ENCODE data around the gene MYOF. TPM values are rescaled to one million over a fixed set of nuclear protein-coding genes. Genes with fewer than 3 reads are reported as not detected.

MYOF gene
- total and polyA plus RNA-seq, 2 of the 8 experiments (the other 6 are each of a cell fraction or from before 2014, with no cell fraction given): 0.98 to 2.3 TPM

DNA sequence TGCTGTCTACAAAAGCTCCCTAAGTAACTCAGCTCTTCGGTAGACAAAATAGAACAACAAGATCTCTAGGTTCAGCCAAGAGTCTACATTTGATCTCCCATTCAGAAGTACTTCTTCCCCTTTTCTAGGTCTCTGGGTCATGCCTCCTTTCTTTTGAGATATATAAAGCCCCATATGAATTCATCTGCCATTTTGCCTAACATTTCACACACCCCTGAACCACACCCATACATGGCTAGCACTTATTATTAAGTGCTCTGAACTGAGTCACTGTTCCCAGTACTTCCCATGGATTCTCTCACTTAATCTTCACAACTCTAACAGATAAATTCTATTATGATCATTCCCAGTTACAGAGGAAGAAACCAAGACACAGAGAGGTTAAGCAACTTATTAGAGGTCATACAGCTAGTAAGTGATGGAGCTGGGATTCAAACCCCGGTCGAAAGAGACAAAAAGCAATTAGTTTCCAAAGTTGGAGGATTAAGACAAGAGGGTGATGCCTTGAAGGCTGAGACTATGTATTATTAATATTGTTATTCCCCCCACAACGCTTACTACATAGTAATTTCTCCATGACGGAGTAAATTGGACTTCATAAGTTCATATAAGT, 17.3 kb downstream of the MYOF start:
- Histone ChIP-seq H2BK120ac (replicated peaks; ENCODE audit: low read depth, low read length) (no peak overlapping the region), H4K8ac (ENCODE audit: extremely low read depth, insufficient read depth, low read length) (no peak overlapping the region), H3K9me3 (ENCODE audit: insufficient read depth in 2 of 2, low read depth in 1 of 2, low read length in 1 of 2) (no peaks in the 10 kb centered on the region), H3K27ac (ENCODE audit: low read depth, low read length) (no peak overlapping the region), H3K14ac (ENCODE audit: insufficient read length) (no peak overlapping the region), H4K91ac (replicated peaks; ENCODE audit: insufficient read length, low read length) (no peak overlapping the region), H2BK15ac (ENCODE audit: low read length) (no peak overlapping the region), H3K18ac (ENCODE audit: extremely low read depth, low read length) (no peak overlapping the region), H3K36me3 (ENCODE audit: control insufficient read depth in 2 of 4, insufficient read depth in 4 of 4, low read length in 3 of 4) (no peaks in the 10 kb centered on the region), H3K27me3 (replicated peaks in 1 of 4; ENCODE audit: control insufficient read depth in 3 of 4, extremely low read depth in 1 of 4, insufficient read depth in 3 of 4, low read length in 3 of 4) (no peaks in the 10 kb centered on the region), H2AFZ (ENCODE audit: low read length) (no peak overlapping the region), H3K79me1 (ENCODE audit: low read depth, low read length) (no peaks in the 10 kb centered on the region), H3K56ac (replicated peaks; ENCODE audit: insufficient read length, low read depth, low read length) (no peak overlapping the region), H3K23me2 (ENCODE audit: low read depth, low read length) (no peaks in the 10 kb centered on the region), H3K4me2 (ENCODE audit: insufficient read depth in 1 of 2, low read depth in 2 of 2, low read length in 2 of 2) (no peak overlapping the region), H2AK5ac (ENCODE audit: low read depth, low read length) (no peak overlapping the region), H2BK12ac (ENCODE audit: low read depth, low read length) (no peak overlapping the region), H2BK20ac (ENCODE audit: low read length) (no peak overlapping the region), H3K79me2 (ENCODE audit: control insufficient read depth in 1 of 2, insufficient read depth in 2 of 2, low read length in 2 of 2) (no peaks in the 10 kb centered on the region), H4K20me1 (replicated peaks in 1 of 2; ENCODE audit: control insufficient read depth in 1 of 2, insufficient read depth in 2 of 2, low read length in 2 of 2) (no peaks in the 10 kb centered on the region), H3K4me1 (replicated peaks in 1 of 4; ENCODE audit: control insufficient read depth in 3 of 4, insufficient read depth in 4 of 4, low read length in 3 of 4) (no peaks in the 10 kb centered on the region; a peak in 2 of 7 replicates), H3K4me3 (ENCODE audit: extremely low read depth in 1 of 4, insufficient read depth in 2 of 4, low read depth in 3 of 4, low read length in 4 of 4) (no peak overlapping the region), H4K5ac (ENCODE audit: insufficient read length, low read depth, low read length) (no peak overlapping the region), H3K9ac (replicated peaks in 1 of 4; ENCODE audit: extremely low read depth in 1 of 4, low read depth in 3 of 4, low read length in 3 of 4) (no peak overlapping the region), H2BK5ac (ENCODE audit: low read depth, low read length) (no peak overlapping the region), H3K23ac (ENCODE audit: insufficient read length) (no peak overlapping the region), H3K4ac (replicated peaks; ENCODE audit: insufficient read length, low read depth, low read length) (no peak overlapping the region)
- CTCF ChIA-PET (ENCODE audit: partially characterized antibody): interaction anchor here (1.0 to 3.1 kb wide), 5 partner anchors 14 to 192 kb away, joined by 3 to 20 read pairs (median 6); partner anchors contain the start of gene MYOF
- WGBS, 2 experiments (ENCODE audit: extremely low coverage in 1 of 2, insufficient coverage in 1 of 2, insufficient read length in 1 of 2, insufficient replicate concordance in 2 of 2, low coverage in 1 of 2, low lambda C conversion rate in 2 of 2, missing lambda C conversion rate in 1 of 2): 98% methylated on average over 5 of the region's 5 CpGs; no CpG with 5 or more reads in 1 of the 2 experiments
- POLR2A ChIA-PET (ENCODE audit: partially characterized antibody): interaction anchor here (1.1 to 1.3 kb wide), 3 partner anchors 25 to 31 kb away, joined by 3 to 4 read pairs (median 4); partner anchors contain the start of gene CEP55
- FAIRE-seq: no peak
- DNase-seq (ENCODE audit: low read depth in 1 of 2, low spot score in 2 of 2): no peak
- TF ChIP-seq PHF8 (conservative IDR thresholded peaks at IDR 0.05; ENCODE audit: low read depth, low read length) (no peak), KDM4A (IDR thresholded peaks at IDR 0.05; ENCODE audit: low read depth, low read length, severe bottlenecking) (no peak), RAD21 (IDR thresholded peaks at IDR 0.05 in 1 of 2, conservative IDR thresholded peaks at IDR 0.05 in 1 of 2; ENCODE audit: low read depth in 2 of 2, low read length in 2 of 2) (no peak), EP300 (IDR thresholded peaks at IDR 0.05; ENCODE audit: borderline replicate concordance in 1 of 2, low read depth in 2 of 2, low read length in 2 of 2) (no peak), KDM5A (IDR thresholded peaks at IDR 0.05; ENCODE audit: low read length) (no peak), TAF1 (IDR thresholded peaks at IDR 0.05; ENCODE audit: low read depth, low read length) (no peak)
